ENCODE data around the gene ZP2. TPM values are rescaled to one million over a fixed set of nuclear protein-coding genes. Genes with fewer than 3 reads are reported as not detected.

ZP2 gene
- total RNA-seq, 1 experiment from 2014 or later, result not detected

DNA sequence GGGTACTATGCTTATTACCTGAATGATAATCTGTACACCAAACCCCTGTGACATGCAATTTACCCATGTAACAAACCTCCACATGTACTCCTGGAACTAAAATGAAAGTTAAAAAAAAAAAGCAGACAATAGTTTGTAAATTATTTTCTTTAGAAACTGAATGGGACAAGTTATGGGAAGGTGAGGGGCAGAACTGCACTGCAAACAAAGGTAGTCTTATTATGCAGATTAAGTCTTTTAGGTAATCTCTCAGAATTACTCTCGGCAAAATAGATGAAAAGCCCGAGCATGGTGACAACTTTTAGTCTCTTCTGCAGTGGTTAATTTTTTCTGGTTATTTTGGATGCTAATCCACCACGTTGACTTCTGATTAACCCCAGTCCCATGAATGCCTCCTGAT, 27.4 kb downstream of the ZP2 start:
- Histone ChIP-seq H4K20me1 (ENCODE audit: insufficient read depth) (no peaks in the 10 kb centered on the region), H3K27me3 (ENCODE audit: insufficient read depth, low read length) (no peaks in the 10 kb centered on the region), H3K9me3 (ENCODE audit: control insufficient read depth in 1 of 2, insufficient read depth in 1 of 2, low read depth in 1 of 2, low read length in 2 of 2) (no peaks in the 10 kb centered on the region), H3K79me2 (ENCODE audit: insufficient read depth, low read length) (no peaks in the 10 kb centered on the region), H3K4me2 (ENCODE audit: low read length) (no peak overlapping the region), H3K9me2 (ENCODE audit: insufficient read depth) (no peaks in the 10 kb centered on the region), H3K27ac (ENCODE audit: low read depth, low read length) (no peak overlapping the region), H3K4me1 (ENCODE audit: control insufficient read depth in 1 of 2, insufficient read depth in 2 of 2, low read length in 2 of 2) (peaks cover 8 to 12% of the 10 kb centered on the region in 2 experiments; a peak in 3 of 4 replicates), H3K9ac (ENCODE audit: low read length) (no peak overlapping the region), H3K4me3 (replicated peaks in 1 of 2; ENCODE audit: low read depth in 1 of 2, low read length in 2 of 2) (no peak overlapping the region), H3K36me3 (ENCODE audit: control insufficient read depth in 1 of 2, insufficient read depth in 2 of 2, low read length in 2 of 2) (peaks cover 9 to 21% of the 10 kb centered on the region in 2 experiments; a peak in 2 of 4 replicates), H2AFZ (ENCODE audit: low read depth, low read length, poor library complexity, severe bottlenecking) (no peak overlapping the region)
- TF ChIP-seq, protein P1, sequence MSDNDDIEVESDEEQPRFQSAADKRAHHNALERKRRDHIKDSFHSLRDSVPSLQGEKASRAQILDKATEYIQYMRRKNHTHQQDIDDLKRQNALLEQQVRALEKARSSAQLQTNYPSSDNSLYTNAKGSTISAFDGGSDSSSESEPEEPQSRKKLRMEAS (IDR thresholded peaks at IDR 0.05), result no peak
- TF ChIP-seq, protein P2, sequence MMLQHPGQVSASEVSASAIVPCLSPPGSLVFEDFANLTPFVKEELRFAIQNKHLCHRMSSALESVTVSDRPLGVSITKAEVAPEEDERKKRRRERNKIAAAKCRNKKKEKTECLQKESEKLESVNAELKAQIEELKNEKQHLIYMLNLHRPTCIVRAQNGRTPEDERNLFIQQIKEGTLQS (IDR thresholded peaks at IDR 0.05), result no peak
- no peak for TF ChIP-seq CEBPB (IDR thresholded peaks at IDR 0.05; ENCODE audit: low read depth)
- no peak for TF ChIP-seq POLR2A (IDR thresholded peaks at IDR 0.05; ENCODE audit: borderline replicate concordance, extremely low read depth, insufficient read depth, insufficient read length)
- TF ChIP-seq TCF7L2 (IDR thresholded peaks at IDR 0.05; ENCODE audit: borderline replicate concordance, extremely low read depth, insufficient read depth, insufficient read length), result no peak
- TF ChIP-seq CBX3 (IDR thresholded peaks at IDR 0.05; ENCODE audit: low read depth), result no peak
- no peak for TF ChIP-seq SP1 (IDR thresholded peaks at IDR 0.05; ENCODE audit: low read depth)
- TF ChIP-seq RAD21 (IDR thresholded peaks at IDR 0.05; ENCODE audit: low read depth), result no peak
- no peak for TF ChIP-seq ELF1 (IDR thresholded peaks at IDR 0.05; ENCODE audit: borderline replicate concordance, low read depth)
- TF ChIP-seq, protein P3, sequence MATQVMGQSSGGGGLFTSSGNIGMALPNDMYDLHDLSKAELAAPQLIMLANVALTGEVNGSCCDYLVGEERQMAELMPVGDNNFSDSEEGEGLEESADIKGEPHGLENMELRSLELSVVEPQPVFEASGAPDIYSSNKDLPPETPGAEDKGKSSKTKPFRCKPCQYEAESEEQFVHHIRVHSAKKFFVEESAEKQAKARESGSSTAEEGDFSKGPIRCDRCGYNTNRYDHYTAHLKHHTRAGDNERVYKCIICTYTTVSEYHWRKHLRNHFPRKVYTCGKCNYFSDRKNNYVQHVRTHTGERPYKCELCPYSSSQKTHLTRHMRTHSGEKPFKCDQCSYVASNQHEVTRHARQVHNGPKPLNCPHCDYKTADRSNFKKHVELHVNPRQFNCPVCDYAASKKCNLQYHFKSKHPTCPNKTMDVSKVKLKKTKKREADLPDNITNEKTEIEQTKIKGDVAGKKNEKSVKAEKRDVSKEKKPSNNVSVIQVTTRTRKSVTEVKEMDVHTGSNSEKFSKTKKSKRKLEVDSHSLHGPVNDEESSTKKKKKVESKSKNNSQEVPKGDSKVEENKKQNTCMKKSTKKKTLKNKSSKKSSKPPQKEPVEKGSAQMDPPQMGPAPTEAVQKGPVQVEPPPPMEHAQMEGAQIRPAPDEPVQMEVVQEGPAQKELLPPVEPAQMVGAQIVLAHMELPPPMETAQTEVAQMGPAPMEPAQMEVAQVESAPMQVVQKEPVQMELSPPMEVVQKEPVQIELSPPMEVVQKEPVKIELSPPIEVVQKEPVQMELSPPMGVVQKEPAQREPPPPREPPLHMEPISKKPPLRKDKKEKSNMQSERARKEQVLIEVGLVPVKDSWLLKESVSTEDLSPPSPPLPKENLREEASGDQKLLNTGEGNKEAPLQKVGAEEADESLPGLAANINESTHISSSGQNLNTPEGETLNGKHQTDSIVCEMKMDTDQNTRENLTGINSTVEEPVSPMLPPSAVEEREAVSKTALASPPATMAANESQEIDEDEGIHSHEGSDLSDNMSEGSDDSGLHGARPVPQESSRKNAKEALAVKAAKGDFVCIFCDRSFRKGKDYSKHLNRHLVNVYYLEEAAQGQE (IDR thresholded peaks at IDR 0.05; ENCODE audit: low read depth), result no peak
- POLR2A ChIA-PET, result no interaction called here
- DNase-seq (ENCODE audit: low read depth, low spot score), result no peak
- no TSS peak for BruUV-seq (replicated peaks)
- RAD21 ChIA-PET (ENCODE audit: low non-redundant PET in 1 of 2, low total read pairs in 2 of 2, uncharacterized antibody in 2 of 2, unreplicated experiment in 2 of 2), result no interaction called here
- intact Hi-C loops (cut with micrococcal nuclease), result no loop called here
- CTCF ChIA-PET, result no interaction called here
- ATAC-seq, result no peak

Measured in HCT116 (cell line).